Thymus (tissue), 11 donors: ENCODE measurements around the gene TTLL11. TPM values are rescaled to one million over a fixed set of nuclear protein-coding genes. Genes with fewer than 3 reads are reported as not detected.

Experiments used
- DNase-seq, 9 donors: peaks; one replicate each; pipeline ENCODE4 v3.0.0-alpha.2; 2013; ENCODE audit warnings: low spot score in 9 of 9, low read depth in 6 of 9, missing footprints in 1 of 9
- H3K27ac ChIP-seq, 2 donors: one replicate each; pipeline ENCODE4 v1.5.1; 2013; ENCODE audit warnings: control low read depth in 1 of 2, low read depth in 1 of 2, low read length in 1 of 2, mild to moderate bottlenecking in 1 of 2, moderate library complexity in 1 of 2
- H3K27me3 ChIP-seq, 2 donors: one replicate each; pipeline ENCODE4 v1.5.1; 2013; ENCODE audit warnings: low read length in 1 of 2; ENCODE audit not compliant: control insufficient read depth in 2 of 2, insufficient read depth in 1 of 2
- H3K36me3 ChIP-seq, 2 donors: one replicate each; pipeline ENCODE4 v1.5.1; 2013; ENCODE audit warnings: low read length in 1 of 2, mild to moderate bottlenecking in 1 of 2, moderate library complexity in 1 of 2; ENCODE audit not compliant: control insufficient read depth in 2 of 2, insufficient read depth in 2 of 2
- H3K4me1 ChIP-seq, 2 donors: one replicate each; pipeline ENCODE4 v1.5.1; 2013; ENCODE audit warnings: low read length in 2 of 2; ENCODE audit not compliant: control insufficient read depth in 2 of 2, insufficient read depth in 2 of 2
- H3K4me3 ChIP-seq, 2 donors: one replicate each; pipeline ENCODE4 v1.5.1; 2013; ENCODE audit warnings: low read length in 2 of 2, control low read depth in 1 of 2, mild to moderate bottlenecking in 1 of 2
- H3K9me3 ChIP-seq, 2 donors: one replicate each; pipeline ENCODE4 v1.5.1; 2013; ENCODE audit warnings: low read length in 1 of 2, mild to moderate bottlenecking in 1 of 2; ENCODE audit not compliant: control insufficient read depth in 2 of 2, insufficient read depth in 1 of 2
- WGBS: extraction: QIAGEN DNeasy Blood & Tissue Kit; methylation state at CpG from one replicate; pipeline ENCODE4 v1.1.7; 2013; 5-methylcytosine and 5-hydroxymethylcytosine counted together
- polyA plus RNA-seq: library from polyadenylated mRNA; stranded (reverse); fragments of 200-250 nt; gene quantifications from one replicate; pipeline ENCODE4 v1.2.3, GENCODE V29; 2013
- total RNA-seq: library from RNA; stranded (reverse); fragments of 120-200 nt; gene quantifications from one replicate; pipeline ENCODE4 v1.2.4, GENCODE V29; 2013
- donor health status: healthy.

TTLL11 gene
- total and polyA plus RNA-seq, 2 donors, result 2.1 to 4.0 TPM

- Histone ChIP-seq H3K27ac (no peak overlapping the region), H3K4me1 (no peaks in the 10 kb centered on the region), H3K36me3 (no peaks in the 10 kb centered on the region), H3K9me3 (no peaks in the 10 kb centered on the region), H3K27me3 (no peaks in the 10 kb centered on the region), H3K4me3 (no peak overlapping the region)
- WGBS, result 49% methylated on average over 3 of the region's 3 CpGs
- DNase-seq, result no peak
These were observed 140.5 kb downstream of the TTLL11 start for GRCh38 chr9:121952611-121953010.

DNA sequence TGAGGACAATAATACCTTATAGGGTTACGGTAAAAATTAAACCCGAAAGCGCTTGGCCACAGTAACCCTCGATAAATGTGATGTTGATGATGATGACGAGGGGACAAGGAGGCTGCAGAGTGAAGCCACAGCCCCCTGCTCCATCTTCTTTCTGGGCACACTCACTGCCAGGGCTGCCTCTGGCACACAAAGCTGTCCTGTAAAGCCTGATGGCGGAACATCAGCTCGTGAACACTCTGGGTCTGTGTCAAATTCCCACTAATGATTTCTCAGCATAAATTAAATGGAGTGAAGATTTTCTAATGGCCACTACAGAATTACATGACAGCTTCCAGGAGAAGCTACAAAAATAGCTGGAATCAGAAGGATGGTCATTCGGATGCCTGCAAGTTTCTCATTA is 142.2 kb downstream of the TTLL11 start:
- 84% methylated on average over 8 of the region's 8 CpGs for WGBS
- no peaks in the 10 kb centered on the region for H3K27me3 ChIP-seq
- no peaks in the 10 kb centered on the region for H3K4me1 ChIP-seq
- no peak for DNase-seq
- no peaks in the 10 kb centered on the region for H3K9me3 ChIP-seq
- no peaks in the 10 kb centered on the region for H3K36me3 ChIP-seq
- no peak overlapping the region for H3K27ac ChIP-seq
- H3K4me3 ChIP-seq, result no peak overlapping the region

- Histone ChIP-seq H3K27me3 (no peaks in the 10 kb centered on the region), H3K4me3 (no peak overlapping the region), H3K9me3 (no peaks in the 10 kb centered on the region), H3K36me3 (no peaks in the 10 kb centered on the region), H3K4me1 (no peaks in the 10 kb centered on the region), H3K27ac (no peak overlapping the region)
- 84% methylated on average over 9 of the region's 9 CpGs for WGBS
- no peak for DNase-seq
These were observed 142.7 kb downstream of the TTLL11 start for GRCh38 chr9:121950441-121950840.

DNA sequence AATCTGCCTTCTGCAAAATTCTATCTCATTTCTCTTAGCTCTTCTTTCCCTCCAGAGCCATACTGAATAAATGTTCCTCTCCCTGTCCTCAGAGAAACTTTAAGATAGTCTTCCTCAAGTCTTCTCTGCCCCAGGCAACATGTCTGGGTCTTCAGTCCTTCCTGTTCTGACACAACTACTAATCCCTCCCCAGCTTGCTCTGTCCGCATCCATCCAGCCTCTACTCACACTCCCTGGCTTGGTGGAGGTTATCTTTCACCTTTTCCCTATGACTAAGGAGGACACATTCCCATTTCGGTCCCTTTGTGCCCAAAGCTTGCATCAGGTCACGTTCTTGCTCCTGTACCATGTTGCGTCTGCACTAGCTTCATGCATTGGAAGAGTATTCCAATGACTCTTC is 143.3 kb downstream of the TTLL11 start:
- Histone ChIP-seq H3K4me3 (no peak overlapping the region), H3K36me3 (no peaks in the 10 kb centered on the region), H3K4me1 (no peaks in the 10 kb centered on the region), H3K27ac (no peak overlapping the region), H3K27me3 (no peaks in the 10 kb centered on the region), H3K9me3 (no peaks in the 10 kb centered on the region)
- no peak for DNase-seq
- 100% methylated on average over 4 of the region's 4 CpGs for WGBS

DNA sequence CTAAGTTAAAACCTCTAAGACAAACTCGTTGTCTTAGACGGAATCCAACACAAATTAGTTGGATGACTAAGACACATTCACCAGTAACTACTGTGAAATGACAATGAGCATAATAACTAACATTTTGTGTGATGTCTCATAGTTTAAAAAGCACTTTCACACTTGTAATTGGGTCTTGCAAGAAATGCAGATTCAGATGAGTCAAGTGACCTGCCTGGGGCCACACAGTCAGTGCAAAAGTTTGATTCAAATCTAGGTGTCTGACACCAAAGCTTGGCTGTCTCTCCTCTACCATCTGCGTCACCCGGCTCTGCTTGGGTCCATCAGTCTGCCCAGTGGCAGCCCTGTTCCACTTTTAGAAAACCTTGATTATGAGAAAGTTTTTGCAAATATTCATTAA is 143.7 kb downstream of the TTLL11 start:
- DNase-seq, result no peak
- Histone ChIP-seq H3K36me3 (no peaks in the 10 kb centered on the region), H3K27me3 (no peaks in the 10 kb centered on the region), H3K4me3 (no peak overlapping the region), H3K9me3 (no peaks in the 10 kb centered on the region), H3K27ac (no peak overlapping the region), H3K4me1 (no peaks in the 10 kb centered on the region)
- 73% methylated on average over 4 of the region's 4 CpGs for WGBS

- H3K4me1 ChIP-seq, result no peaks in the 10 kb centered on the region
- H3K9me3 ChIP-seq, result no peaks in the 10 kb centered on the region
- DNase-seq, result no peak
- 89% methylated on average over 4 of the region's 4 CpGs for WGBS
- no peaks in the 10 kb centered on the region for H3K36me3 ChIP-seq
- H3K27me3 ChIP-seq, result no peaks in the 10 kb centered on the region
- H3K4me3 ChIP-seq, result no peak overlapping the region
- H3K27ac ChIP-seq, result no peak overlapping the region
These were observed 145.3 kb downstream of the TTLL11 start for GRCh38 chr9:121947775-121948174.

DNA sequence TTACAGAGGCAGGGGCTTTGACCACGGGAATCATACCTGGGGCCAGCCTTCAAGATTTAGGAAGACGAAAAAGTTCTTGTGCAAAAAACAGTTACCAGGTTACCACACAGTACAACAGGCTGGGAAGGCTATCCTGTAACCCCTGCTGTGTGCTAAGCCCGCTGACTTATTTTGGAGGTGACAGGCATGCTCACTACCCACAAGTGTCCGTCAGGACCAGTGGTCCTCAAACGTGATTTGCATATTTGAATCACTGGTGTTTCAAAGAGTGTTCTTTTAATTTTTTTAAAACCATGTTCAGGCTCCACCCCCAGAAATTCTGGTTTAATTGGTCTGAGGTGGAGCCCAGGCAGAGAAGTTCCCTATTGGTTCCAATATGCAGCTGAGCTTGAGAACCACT is 146.6 kb downstream of the TTLL11 start:
- 97% methylated on average over 5 of the region's 5 CpGs for WGBS
- no peak overlapping the region for H3K27ac ChIP-seq
- DNase-seq, result no peak

DNA sequence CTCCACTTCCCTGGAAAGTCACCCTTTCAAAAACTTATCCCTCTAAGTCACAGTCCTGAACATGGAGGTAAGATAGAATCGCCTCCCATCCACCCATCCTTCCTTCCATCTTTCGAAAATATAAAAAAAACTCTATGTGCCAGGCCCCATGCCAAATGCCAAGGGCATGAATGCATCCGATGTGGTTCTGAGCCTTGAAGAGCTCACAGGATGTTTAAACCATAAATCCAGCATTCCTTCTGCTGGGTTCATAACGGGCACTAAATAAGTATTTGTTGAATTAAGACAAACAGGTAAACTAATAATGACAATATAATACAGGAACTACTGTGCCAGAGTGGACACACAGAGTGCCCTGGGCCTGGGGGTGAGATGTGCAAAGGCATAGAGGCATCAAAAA is 147.3 kb downstream of the TTLL11 start:
- Histone ChIP-seq H3K4me1 (no peaks in the 10 kb centered on the region), H3K27ac (no peak overlapping the region)
- 95% methylated on average over 4 of the region's 4 CpGs for WGBS

More for the DNA sequence above, 146.6 kb downstream of the TTLL11 start:
- no peaks in the 10 kb centered on the region for H3K36me3 ChIP-seq
- no peaks in the 10 kb centered on the region for H3K9me3 ChIP-seq
- H3K4me1 ChIP-seq, result no peaks in the 10 kb centered on the region
- H3K27me3 ChIP-seq, result no peaks in the 10 kb centered on the region
- no peak overlapping the region for H3K4me3 ChIP-seq

GRCh38 chr9:121945281-121945680 is 147.8 kb downstream of the TTLL11 start:
- no peak for DNase-seq
- Histone ChIP-seq H3K4me1 (no peaks in the 10 kb centered on the region), H3K27me3 (no peaks in the 10 kb centered on the region), H3K9me3 (no peaks in the 10 kb centered on the region), H3K4me3 (no peak overlapping the region), H3K36me3 (no peaks in the 10 kb centered on the region), H3K27ac (no peak overlapping the region)
- 95% methylated on average over 4 of the region's 4 CpGs for WGBS

More for the DNA sequence above, 147.3 kb downstream of the TTLL11 start:
- no peak for DNase-seq
- Histone ChIP-seq H3K27me3 (no peaks in the 10 kb centered on the region), H3K9me3 (no peaks in the 10 kb centered on the region), H3K36me3 (no peaks in the 10 kb centered on the region), H3K4me3 (no peak overlapping the region)

DNA sequence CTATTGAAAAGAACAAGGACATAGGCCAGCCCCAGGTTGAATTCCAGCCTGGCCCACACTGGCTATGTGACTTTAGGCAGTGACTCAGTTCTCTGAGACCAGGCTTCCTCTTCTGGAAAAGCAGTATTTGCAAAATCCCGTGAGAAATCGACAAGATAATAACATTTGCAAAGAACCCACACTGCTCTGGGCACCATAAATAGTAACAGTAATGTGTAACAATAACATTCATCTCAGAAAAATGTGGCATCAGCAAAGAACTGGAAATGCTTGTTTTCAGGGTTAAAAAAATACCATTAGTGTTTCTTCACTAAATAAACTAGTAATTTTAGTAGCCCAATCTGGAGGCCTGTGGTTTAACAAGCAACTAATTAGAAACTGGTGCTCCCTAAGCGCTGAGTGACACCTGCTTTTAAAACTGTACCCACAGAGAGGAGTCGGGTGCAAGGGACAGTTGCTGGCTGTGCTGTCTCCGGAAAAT is 148.4 kb downstream of the TTLL11 start:
- no peaks in the 10 kb centered on the region for H3K27me3 ChIP-seq
- no peak overlapping the region for H3K4me3 ChIP-seq
- H3K9me3 ChIP-seq, result no peaks in the 10 kb centered on the region
- H3K36me3 ChIP-seq, result no peaks in the 10 kb centered on the region
- DNase-seq, result no peak
- H3K27ac ChIP-seq, result no peak overlapping the region
- H3K4me1 ChIP-seq, result no peaks in the 10 kb centered on the region
- WGBS, result 96% methylated on average over 5 of the region's 5 CpGs
